ENCODE results near the gene PDE7B.

DNA sequence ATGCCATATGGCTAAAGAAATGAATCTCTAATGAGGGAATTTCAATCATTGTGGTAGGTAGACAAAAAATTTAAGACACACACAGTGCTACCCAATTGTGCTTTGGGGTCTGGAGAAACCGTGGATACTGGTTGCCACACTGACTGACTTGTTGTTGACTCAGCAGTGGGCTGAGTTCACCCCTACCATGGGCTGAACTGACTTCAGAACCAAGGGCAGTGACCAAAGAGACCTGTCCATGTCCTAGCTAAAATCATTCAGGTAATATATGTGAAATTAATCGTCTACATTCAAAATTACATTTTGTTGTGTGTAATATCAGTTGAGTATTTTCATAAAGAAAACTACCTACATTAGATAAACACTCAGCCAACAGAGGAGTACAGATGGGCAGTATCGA lies 131.6 kb downstream of the PDE7B start:
- TF ChIP-seq, protein P1, sequence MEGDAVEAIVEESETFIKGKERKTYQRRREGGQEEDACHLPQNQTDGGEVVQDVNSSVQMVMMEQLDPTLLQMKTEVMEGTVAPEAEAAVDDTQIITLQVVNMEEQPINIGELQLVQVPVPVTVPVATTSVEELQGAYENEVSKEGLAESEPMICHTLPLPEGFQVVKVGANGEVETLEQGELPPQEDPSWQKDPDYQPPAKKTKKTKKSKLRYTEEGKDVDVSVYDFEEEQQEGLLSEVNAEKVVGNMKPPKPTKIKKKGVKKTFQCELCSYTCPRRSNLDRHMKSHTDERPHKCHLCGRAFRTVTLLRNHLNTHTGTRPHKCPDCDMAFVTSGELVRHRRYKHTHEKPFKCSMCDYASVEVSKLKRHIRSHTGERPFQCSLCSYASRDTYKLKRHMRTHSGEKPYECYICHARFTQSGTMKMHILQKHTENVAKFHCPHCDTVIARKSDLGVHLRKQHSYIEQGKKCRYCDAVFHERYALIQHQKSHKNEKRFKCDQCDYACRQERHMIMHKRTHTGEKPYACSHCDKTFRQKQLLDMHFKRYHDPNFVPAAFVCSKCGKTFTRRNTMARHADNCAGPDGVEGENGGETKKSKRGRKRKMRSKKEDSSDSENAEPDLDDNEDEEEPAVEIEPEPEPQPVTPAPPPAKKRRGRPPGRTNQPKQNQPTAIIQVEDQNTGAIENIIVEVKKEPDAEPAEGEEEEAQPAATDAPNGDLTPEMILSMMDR (IDR thresholded peaks at IDR 0.05), result no peak
- TF ChIP-seq GABPA (IDR thresholded peaks at IDR 0.05; ENCODE audit: low read depth) (no peak), POLR2AphosphoS5 (IDR thresholded peaks at IDR 0.05; ENCODE audit: low read depth, low read length) (no peak), EP300 (IDR thresholded peaks at IDR 0.05; ENCODE audit: borderline replicate concordance in 1 of 2, low read depth in 1 of 2, low read length in 1 of 2) (no peak), EZH2phosphoT487 (IDR thresholded peaks at IDR 0.05; ENCODE audit: borderline replicate concordance, low read depth) (no peak), REST (IDR thresholded peaks at IDR 0.05; ENCODE audit: low read depth, low read length) (peak; percentile 78), CHD2 (IDR thresholded peaks at IDR 0.05; ENCODE audit: low read length, partially characterized antibody) (no peak), SIN3A (IDR thresholded peaks at IDR 0.05; ENCODE audit: borderline replicate concordance, low read depth, low read length) (no peak), RCOR1 (IDR thresholded peaks at IDR 0.05; ENCODE audit: low read length) (no peak), TAF1 (IDR thresholded peaks at IDR 0.05; ENCODE audit: borderline replicate concordance, low read depth, low read length) (no peak)

Measured in SK-N-SH (cell line).